Measurements from ENCODE around the gene STBD1. TPM values are rescaled to one million over a fixed set of nuclear protein-coding genes. Genes with fewer than 3 reads are reported as not detected.

STBD1 gene
- total and polyA plus RNA-seq, 7 donors: 11.7 to 59.7 (median 44.9) TPM

Other genes with a start within 250 kb of the STBD1 start
- gene ART3, start 232.0 kb upstream of the STBD1 start, total RNA-seq: 100 to 1,000 TPM in 3 of 4 donors, 10 to 100 TPM in 1; 64.6 to 218 (median 138) TPM
- 100 to 1,000 TPM in 2 of 3 donors, 10 to 100 TPM in 1; 33.1 to 199 (median 108) TPM for gene ART3, start 232.0 kb upstream of the STBD1 start, polyA plus RNA-seq
- gene NUP54, start 158.3 kb upstream of the STBD1 start, total RNA-seq: 10 to 100 TPM; 14.1 to 25.9 (median 17.6) TPM
- 10 to 100 TPM; 14.2 to 26.0 (median 25.4) TPM for gene NUP54, start 158.3 kb upstream of the STBD1 start, polyA plus RNA-seq
- gene SCARB2, start 92.9 kb upstream of the STBD1 start, total RNA-seq: 100 to 1,000 TPM; 109 to 199 (median 170) TPM
- gene SCARB2, start 92.9 kb upstream of the STBD1 start, polyA plus RNA-seq: 100 to 1,000 TPM in 1 of 3 donors, 10 to 100 TPM in 2; 58.5 to 107 (median 81.7) TPM
- gene FAM47E, start 55.0 kb upstream of the STBD1 start, total RNA-seq: 1 to 10 TPM; 1.7 to 4.6 (median 3.2) TPM
- gene FAM47E, start 55.0 kb upstream of the STBD1 start, polyA plus RNA-seq: 1 to 10 TPM; 1.2 to 2.6 (median 1.5) TPM
- gene CCDC158, start 114.4 kb downstream of the STBD1 start, total RNA-seq: under 1 TPM in 3 of 4 donors, not detected in 1; 0.17 to 0.32 (median 0.17) TPM
- gene CCDC158, start 114.4 kb downstream of the STBD1 start, polyA plus RNA-seq: not detected
- under 1 TPM; 0.02 to 0.79 (median 0.12) TPM for gene SHROOM3, start 128.5 kb downstream of the STBD1 start, total RNA-seq
- gene SHROOM3, start 128.5 kb downstream of the STBD1 start, polyA plus RNA-seq: under 1 TPM; 0.01 to 0.06 (median 0.03) TPM